K562 treated with DMSO at 1 percent for 48 hours (cell line): ENCODE measurements around the gene PPP2CA. TPM values are rescaled to one million over a fixed set of nuclear protein-coding genes. Genes with fewer than 3 reads are reported as not detected.

Source experiments
- total RNA-seq: library from RNA; unstranded; fragments of 300-600 nt; gene quantifications from 2 replicates; pipeline ENCODE4 v1.2.3, GENCODE V29; 2022; ENCODE audit warnings: low replicate concordance; ENCODE audit errors: extremely low read depth

Gene PPP2CA
- not detected in 2 replicates for total RNA-seq

GRCh38 chr5:134225780-134226440 lies at the start of gene PPP2CA:
Gene PPP2CA, minus strand, starts transcription at chr5:134226073. Its CDS starts 212 bp downstream, at chr5:134225861.

GRCh38 chr5:134176511-134177368 lies 49.1 kb downstream of the PPP2CA start, which contains the start of gene SKP1:
Gene SKP1, minus strand, starts transcription at chr5:134176950. Its CDS starts 2,928 bp downstream, at chr5:134174022.

Other genes with a start within 250 kb of the PPP2CA start
- gene VDAC1, start 221.1 kb downstream of the PPP2CA start, total RNA-seq = not detected in 2 replicates
- gene TCF7, start 111.4 kb downstream of the PPP2CA start, total RNA-seq = not detected in 2 replicates
- not detected in 2 replicates for gene SKP1, start 49.1 kb downstream of the PPP2CA start, total RNA-seq
- not detected in 2 replicates for gene CDKL3, start 141.1 kb upstream of the PPP2CA start, total RNA-seq
- gene UBE2B, start 145.5 kb upstream of the PPP2CA start, total RNA-seq = not detected in 2 replicates
- not detected in 2 replicates for gene CDKN2AIPNL, start 185.8 kb upstream of the PPP2CA start, total RNA-seq